Measurements from ENCODE around the gene CPSF6. TPM values are rescaled to one million over a fixed set of nuclear protein-coding genes. Genes with fewer than 3 reads are reported as not detected.

Gene CPSF6
- total RNA-seq, 2 donors from 2014 or later = 46.7 to 61.3 TPM

DNA sequence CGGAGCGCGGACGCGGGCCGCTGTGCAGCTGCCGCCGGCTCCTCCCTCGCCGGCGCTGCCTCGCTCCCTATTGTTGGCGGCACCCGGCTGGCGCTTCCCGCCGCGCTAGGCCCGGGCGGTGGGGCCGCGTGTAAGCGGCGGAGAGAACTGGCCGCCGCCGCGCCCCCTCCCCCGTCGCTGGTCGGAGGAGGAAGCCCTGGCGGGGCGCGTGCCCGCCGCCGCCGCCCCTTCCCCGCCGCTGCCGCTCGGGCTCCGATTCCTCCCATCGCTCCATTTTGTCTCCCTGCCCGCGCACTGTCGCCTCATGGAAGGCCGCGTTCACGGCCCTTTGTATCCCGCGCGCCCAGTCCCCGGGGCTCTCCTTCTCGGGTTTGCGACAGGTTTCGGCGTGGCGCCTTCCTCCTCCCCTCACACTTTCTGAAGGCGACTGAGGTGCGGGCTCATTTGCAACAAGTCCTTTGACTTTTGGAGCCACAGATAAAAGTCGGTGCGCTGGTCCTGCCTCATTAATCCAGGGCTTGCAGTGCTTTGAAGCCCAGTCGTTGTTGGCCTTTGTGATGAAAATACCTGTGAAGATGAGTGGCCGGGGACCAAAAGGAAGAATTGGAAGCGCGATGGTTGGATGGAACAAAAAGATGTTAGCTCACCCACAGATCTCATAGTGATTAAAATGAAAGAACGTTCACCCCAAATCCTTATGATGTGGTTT, 707 bp downstream of the CPSF6 start:
- Histone ChIP-seq H3K27ac (peak overlapping the region; percentile 92), H3K4me3 (peak overlapping the region; percentile 63), H3K4me1 (peaks cover 24% of the 10 kb centered on the region), H3K27me3 (no peaks in the 10 kb centered on the region), H3K9ac (ENCODE audit: low read depth in 2 of 2, low read length in 2 of 2) (peak overlapping the region; percentile 93 to 99), H3K9me3 (no peaks in the 10 kb centered on the region), H3K36me3 (no peaks in the 10 kb centered on the region)
- peak; percentile 58 for DNase-seq
- intact Hi-C loops (cut with DNase I) = no loop called here
- TF ChIP-seq, protein P1, sequence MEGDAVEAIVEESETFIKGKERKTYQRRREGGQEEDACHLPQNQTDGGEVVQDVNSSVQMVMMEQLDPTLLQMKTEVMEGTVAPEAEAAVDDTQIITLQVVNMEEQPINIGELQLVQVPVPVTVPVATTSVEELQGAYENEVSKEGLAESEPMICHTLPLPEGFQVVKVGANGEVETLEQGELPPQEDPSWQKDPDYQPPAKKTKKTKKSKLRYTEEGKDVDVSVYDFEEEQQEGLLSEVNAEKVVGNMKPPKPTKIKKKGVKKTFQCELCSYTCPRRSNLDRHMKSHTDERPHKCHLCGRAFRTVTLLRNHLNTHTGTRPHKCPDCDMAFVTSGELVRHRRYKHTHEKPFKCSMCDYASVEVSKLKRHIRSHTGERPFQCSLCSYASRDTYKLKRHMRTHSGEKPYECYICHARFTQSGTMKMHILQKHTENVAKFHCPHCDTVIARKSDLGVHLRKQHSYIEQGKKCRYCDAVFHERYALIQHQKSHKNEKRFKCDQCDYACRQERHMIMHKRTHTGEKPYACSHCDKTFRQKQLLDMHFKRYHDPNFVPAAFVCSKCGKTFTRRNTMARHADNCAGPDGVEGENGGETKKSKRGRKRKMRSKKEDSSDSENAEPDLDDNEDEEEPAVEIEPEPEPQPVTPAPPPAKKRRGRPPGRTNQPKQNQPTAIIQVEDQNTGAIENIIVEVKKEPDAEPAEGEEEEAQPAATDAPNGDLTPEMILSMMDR (IDR thresholded peaks at IDR 0.05) = no peak

- no peak for DNase-seq
- Histone ChIP-seq H3K9me3 (no peaks in the 10 kb centered on the region), H3K27me3 (no peaks in the 10 kb centered on the region), H3K4me3 (peak overlapping the region; percentile 63), H3K9ac (ENCODE audit: low read depth in 2 of 2, low read length in 2 of 2) (peak overlapping the region; percentile 93 to 99), H3K27ac (peak overlapping the region; percentile 92), H3K36me3 (no peaks in the 10 kb centered on the region), H3K4me1 (peaks cover 24% of the 10 kb centered on the region)
- intact Hi-C loops (cut with DNase I) = no loop called here
- TF ChIP-seq, protein P1 (IDR thresholded peaks at IDR 0.05) = no peak
These were observed 1.2 kb downstream of the CPSF6 start for GRCh38 chr12:69240631-69240995.

DNA sequence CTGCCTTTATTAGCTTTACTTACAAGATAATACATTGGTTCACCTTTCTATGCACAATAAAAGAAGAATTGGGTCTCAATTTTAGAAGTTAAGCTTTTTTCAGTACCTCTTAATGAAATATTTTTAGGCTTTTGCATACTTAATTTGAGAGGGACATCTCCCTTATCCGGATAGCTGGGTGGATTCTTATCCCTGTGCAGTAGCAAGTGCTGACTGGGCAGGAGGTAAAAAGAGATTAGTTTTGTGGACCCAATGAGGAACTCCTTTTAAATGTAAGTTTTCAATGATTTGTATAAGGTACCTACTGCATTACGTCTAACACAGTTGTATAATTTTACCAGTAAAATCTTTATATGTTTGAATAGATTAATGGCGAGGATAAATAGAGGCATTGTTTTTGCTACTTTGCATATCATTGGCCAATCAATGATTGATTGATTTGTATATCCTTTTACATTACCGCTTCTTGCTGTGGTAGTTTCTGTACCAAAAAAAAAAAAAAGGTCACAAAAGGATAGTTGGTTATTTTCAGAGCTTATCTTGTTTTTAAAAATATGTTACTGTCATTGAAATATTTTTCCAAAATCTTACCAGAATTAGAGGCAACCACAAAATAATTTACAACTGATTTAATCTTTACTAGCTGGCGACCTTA, 2.2 kb downstream of the CPSF6 start:
- intact Hi-C loops (cut with DNase I) = no loop called here
- no peaks in the 10 kb centered on the region for H3K27me3 ChIP-seq
- no peak overlapping the region for H3K4me3 ChIP-seq
- no peak for DNase-seq
- TF ChIP-seq, protein P1 (IDR thresholded peaks at IDR 0.05) = no peak
- H3K9ac ChIP-seq (ENCODE audit: low read depth in 2 of 2, low read length in 2 of 2) = no peak overlapping the region
- H3K9me3 ChIP-seq = no peaks in the 10 kb centered on the region
- no peaks in the 10 kb centered on the region for H3K36me3 ChIP-seq
- no peak overlapping the region for H3K27ac ChIP-seq
- H3K4me1 ChIP-seq = peaks cover 24% of the 10 kb centered on the region

- Histone ChIP-seq H3K9ac (ENCODE audit: low read depth in 2 of 2, low read length in 2 of 2) (no peak overlapping the region), H3K4me3 (no peak overlapping the region), H3K27ac (no peak overlapping the region), H3K27me3 (no peaks in the 10 kb centered on the region), H3K9me3 (no peaks in the 10 kb centered on the region), H3K4me1 (peaks cover 24% of the 10 kb centered on the region), H3K36me3 (no peaks in the 10 kb centered on the region)
- intact Hi-C loops (cut with DNase I) = no loop called here
- no peak for DNase-seq
- TF ChIP-seq, protein P1 (IDR thresholded peaks at IDR 0.05) = no peak
These were observed 4.0 kb downstream of the CPSF6 start for GRCh38 chr12:69243099-69244084.

GRCh38 chr12:69247268-69248018, 8.1 kb downstream of the CPSF6 start:
- Histone ChIP-seq H3K4me1 (peaks cover 11% of the 10 kb centered on the region), H3K9me3 (no peaks in the 10 kb centered on the region)

More at GRCh38 chr12:69247268-69248018, 8.1 kb downstream of the CPSF6 start:
- TF ChIP-seq, protein P1 (IDR thresholded peaks at IDR 0.05) = no peak
- Histone ChIP-seq H3K27me3 (no peaks in the 10 kb centered on the region), H3K36me3 (no peaks in the 10 kb centered on the region), H3K27ac (no peak overlapping the region), H3K4me3 (no peak overlapping the region), H3K9ac (ENCODE audit: low read depth in 2 of 2, low read length in 2 of 2) (no peak overlapping the region)
- DNase-seq = no peak
- intact Hi-C loops (cut with DNase I) = no loop called here
